ENCODE results near the gene INSYN2A.

The INSYN2A gene

GRCh38 chr10:127195041-127195506 lies 1.3 kb downstream of the INSYN2A start:
- no peak for DNase-seq

- no peak for DNase-seq
These were observed 1.8 kb downstream of the INSYN2A start for GRCh38 chr10:127194599-127194998.

- DNase-seq, result no peak
These were observed 2.3 kb downstream of the INSYN2A start for GRCh38 chr10:127194111-127194510.

- DNase-seq, result no peak
These were observed 3.3 kb downstream of the INSYN2A start for GRCh38 chr10:127193125-127193524.

DNA sequence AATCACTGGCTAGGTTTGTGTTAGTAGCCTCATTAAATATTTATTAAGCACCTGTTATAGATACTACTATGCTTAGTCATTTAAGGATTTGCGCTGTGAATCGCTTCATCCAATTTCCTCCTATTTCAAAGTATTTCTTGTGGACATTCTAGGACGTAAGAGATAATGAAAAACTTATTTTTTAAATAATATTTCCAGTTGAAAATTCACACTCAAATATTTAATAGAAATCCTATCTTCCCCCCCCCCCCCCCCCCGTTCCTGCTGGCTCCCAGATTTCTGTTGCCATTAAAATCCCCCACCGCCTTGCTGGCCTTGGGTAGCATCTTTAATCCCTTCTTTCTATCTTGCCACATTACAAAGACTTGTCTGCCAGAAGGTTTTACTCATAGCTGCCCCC lies 6.0 kb downstream of the INSYN2A start:
- no peak for DNase-seq

- no peak for DNase-seq
These were observed 7.2 kb downstream of the INSYN2A start for GRCh38 chr10:127189226-127189625.

GRCh38 chr10:127186813-127187212 lies 9.6 kb downstream of the INSYN2A start:
- DNase-seq, result no peak

GRCh38 chr10:127184582-127184981 lies 11.8 kb downstream of the INSYN2A start:
- no peak for DNase-seq

- DNase-seq, result no peak
These were observed 14.2 kb downstream of the INSYN2A start for GRCh38 chr10:127182161-127182560.

DNA sequence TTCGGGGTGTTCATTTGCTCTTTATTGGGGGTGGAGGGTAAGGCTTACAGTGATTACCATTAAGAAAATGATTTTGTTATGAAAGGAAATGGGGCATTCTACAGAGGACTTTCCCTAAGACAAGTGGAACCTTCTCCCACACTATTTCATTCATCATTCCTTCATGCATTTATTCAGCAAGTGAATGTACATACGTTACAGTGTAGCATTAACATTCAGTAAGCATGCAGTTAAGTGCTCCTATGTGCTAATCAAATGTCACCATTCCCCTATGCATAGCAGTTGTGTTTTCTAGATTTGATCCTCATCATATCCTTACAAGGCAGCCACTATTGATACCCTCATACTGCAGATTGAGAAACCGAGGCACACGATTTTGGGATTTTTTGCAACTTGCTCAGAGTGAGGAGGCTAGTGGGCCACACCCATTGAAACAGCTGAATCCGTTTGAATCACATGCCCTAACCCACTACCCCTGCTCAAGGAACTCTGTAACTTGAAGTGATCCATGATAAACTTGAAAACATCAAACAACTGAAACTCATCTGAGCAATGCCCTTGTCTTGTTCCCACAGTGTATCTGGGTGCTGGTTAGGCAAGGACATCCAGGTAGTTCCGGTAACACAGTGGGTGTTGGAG lies 16.7 kb downstream of the INSYN2A start:
- DNase-seq, result no peak

- no peak for DNase-seq
These were observed 19.7 kb downstream of the INSYN2A start for GRCh38 chr10:127176649-127177048.

GRCh38 chr10:127175357-127176110 lies 20.9 kb downstream of the INSYN2A start:
- no peak for DNase-seq

DNA sequence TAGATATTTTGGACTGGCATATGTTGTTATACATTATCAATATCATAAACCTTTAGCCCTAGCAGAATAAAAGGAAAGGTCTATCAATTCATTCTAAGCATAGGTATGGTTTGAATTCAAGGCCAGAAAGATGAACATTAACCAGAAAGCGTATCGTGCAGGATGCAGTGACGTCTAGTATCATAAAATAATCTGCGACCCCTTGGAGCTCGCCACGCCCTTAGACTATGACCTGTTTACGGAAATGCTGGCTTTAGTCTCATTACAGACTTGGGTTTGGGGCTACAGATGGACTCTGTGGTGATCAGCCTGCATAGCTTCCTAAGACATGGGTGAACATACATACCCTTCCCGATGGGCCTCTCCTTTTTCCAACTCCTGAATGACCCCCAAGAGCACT lies 21.5 kb downstream of the INSYN2A start:
- no peak for DNase-seq

- DNase-seq, result no peak
These were observed 28.1 kb downstream of the INSYN2A start for GRCh38 chr10:127168261-127168660.

DNA sequence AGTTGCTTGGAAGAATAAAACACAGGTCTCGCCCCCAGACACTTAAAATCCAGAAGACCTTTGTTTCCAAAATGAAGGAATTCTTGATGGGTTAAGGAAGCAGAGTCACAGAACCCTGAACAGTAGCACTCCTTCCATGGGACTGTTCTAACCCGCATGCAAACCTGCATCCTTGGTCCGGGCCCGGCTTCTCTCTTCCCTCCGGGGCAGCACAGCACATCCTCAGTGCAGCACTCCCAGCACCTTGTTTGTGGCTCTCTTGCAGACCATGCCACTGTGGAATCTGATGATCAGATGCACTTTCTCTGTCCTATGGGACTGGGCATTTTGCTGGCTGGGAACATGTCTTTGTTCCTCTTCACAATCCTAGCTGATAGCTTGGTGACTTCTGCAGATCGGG lies 33.5 kb downstream of the INSYN2A start:
- DNase-seq, result no peak

DNA sequence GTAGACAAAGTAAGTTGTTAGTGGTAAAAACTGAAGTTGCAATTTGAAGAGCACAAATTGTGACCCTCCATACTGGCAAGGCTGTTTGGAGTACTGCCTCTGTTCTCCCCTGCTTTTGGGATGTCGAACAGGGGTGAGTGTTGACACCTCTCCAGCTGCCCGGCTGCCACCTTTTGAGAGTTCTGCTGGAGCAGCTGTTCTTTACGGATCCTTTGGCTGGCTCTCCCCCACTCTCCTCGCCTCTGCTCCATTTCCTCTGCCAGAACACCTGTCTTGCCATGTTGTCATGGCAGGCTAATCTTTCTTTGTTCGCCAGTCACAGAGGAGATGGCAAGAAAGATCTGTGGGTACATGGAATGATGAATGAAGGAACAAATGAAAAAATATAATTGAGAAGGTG lies 34.9 kb downstream of the INSYN2A start:
- no peak for DNase-seq

- DNase-seq, result no peak
These were observed 36.6 kb downstream of the INSYN2A start for GRCh38 chr10:127159648-127160245.

DNA sequence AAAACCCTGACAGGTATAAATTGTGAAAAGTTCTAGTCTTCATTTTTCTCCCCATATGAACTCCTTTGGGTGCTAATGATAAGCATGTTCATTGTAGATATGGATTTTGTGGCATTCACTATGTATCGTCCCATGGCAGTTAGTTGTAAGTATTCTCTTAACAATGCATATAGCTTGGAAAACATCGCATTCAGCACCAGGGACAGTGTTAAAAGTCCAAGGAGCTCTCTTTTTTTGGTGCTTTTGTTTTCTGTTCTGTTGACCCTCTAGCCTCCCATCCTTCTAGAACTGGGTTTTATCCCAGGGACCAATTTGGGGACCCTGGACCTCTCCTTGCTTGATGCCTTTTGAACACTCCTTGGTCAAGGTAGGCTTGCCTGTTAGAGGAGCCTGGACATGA lies 37.7 kb downstream of the INSYN2A start:
- no peak for DNase-seq

DNA sequence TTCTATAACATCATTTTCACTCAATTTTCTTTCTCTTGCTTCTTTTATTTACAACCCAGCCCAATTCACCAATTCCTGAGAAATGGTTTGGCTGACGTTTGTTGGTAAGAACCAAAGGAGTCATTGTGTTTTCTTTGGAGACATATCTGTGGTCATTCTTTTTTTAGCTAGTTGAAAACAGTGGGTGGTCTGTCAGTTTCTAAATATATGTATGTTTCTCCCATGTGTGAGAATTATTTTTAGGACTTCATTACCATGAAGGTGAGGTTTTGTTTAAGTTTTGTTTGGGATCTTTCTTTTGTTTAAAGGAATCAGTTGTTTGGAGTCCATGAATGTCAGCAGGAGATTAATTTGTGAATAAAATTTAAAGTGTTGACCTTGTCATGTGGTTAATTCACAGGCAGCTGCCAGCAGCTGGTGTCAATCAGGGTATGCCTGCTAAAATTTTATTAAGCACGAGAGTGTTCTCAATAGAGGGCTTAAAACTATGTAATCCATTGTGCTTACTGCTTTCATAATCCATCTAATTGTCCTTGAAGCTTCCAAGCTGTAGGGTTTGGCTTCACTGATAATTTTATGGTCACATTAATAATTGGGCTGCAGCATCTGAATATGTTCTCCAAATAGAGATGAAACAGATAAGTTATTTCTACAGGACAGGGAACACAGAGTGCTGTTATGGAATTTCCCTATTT lies 38.7 kb downstream of the INSYN2A start:
- DNase-seq, result no peak

- DNase-seq, result no peak
These were observed 39.3 kb downstream of the INSYN2A start for GRCh38 chr10:127157089-127157488.

GRCh38 chr10:127154831-127155620 lies 41.4 kb downstream of the INSYN2A start:
- DNase-seq, result no peak

GRCh38 chr10:127153181-127153580 lies 43.2 kb downstream of the INSYN2A start:
- DNase-seq, result no peak
